Medulla oblongata (tissue), 1 donor: Measurements from ENCODE around the gene NEB.

Experiments used
- DNase-seq: peaks from one replicate; pipeline ENCODE4 v3.0.0-alpha.2; 2015; ENCODE audit errors: extremely low spot score

The NEB gene

GRCh38 chr2:151482171-151482725, 252.0 kb downstream of the NEB start:
- DNase-seq = no peak

- DNase-seq = no peak
Observed at GRCh38 chr2:151481744-151482143, 252.5 kb downstream of the NEB start.

GRCh38 chr2:151478011-151478410, 256.3 kb downstream of the NEB start:
- DNase-seq = no peak

GRCh38 chr2:151476287-151476686, 258.0 kb downstream of the NEB start:
- DNase-seq = no peak

GRCh38 chr2:151475071-151475470, 259.2 kb downstream of the NEB start:
- no peak for DNase-seq

- no peak for DNase-seq
Observed at GRCh38 chr2:151472966-151473365, 261.3 kb downstream of the NEB start.

- DNase-seq = no peak
Observed at GRCh38 chr2:151470556-151470955, 263.7 kb downstream of the NEB start.

GRCh38 chr2:151465771-151466170, 268.5 kb downstream of the NEB start:
- no peak for DNase-seq

GRCh38 chr2:151459358-151459757, 274.9 kb downstream of the NEB start:
- DNase-seq = no peak

GRCh38 chr2:151439127-151439526, 295.1 kb downstream of the NEB start:
- no peak for DNase-seq

- DNase-seq = no peak
Observed at GRCh38 chr2:151438506-151438905, 295.8 kb downstream of the NEB start.

- DNase-seq = no peak
Observed at GRCh38 chr2:151437630-151438029, 296.6 kb downstream of the NEB start.
